Measurements from ENCODE around the gene HLA-DOA.

Gene HLA-DOA

DNA sequence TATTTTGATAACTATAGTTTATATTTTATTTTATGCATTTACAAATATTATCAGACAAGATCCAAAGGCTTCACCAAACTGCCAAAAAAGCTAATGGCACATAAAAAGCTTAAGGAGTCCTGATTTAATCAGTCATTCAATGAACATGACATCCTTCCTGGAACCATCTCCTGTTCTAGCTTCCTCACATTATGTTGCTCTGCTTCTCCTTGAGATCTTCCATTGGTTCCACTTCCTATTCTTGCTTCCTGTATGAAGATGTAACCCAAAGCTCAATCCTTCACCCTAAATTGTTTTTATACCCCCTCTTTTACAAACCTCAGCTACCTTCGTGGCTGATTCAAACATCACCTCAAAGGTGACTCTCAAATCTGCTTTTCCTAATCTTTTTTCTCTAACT, 45.5 kb downstream of the HLA-DOA start:
- no peak for DNase-seq (ENCODE audit: low spot score)

GRCh38 chr6:32962213-32962826, 47.1 kb downstream of the HLA-DOA start:
- no peak for DNase-seq (ENCODE audit: low spot score)

DNA sequence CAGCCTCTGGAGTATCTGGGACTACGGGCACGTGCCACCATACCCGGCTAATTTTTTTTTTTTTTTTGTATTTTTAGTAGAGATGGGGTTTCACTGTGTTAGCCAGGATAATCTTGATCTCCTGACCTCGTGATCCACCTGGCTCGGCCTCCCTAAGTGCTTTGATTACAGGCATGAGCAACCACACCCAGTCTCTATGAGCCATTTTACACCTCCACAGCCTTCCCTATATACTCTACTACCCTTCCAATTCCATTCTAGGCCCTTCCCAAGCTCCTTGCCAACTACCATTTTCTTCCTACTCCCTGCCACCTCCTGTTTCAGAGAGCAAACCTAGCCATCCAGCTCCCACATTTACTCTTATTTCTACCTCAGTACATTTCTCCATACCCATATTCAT, 48.8 kb downstream of the HLA-DOA start:
- no peak for DNase-seq (ENCODE audit: low spot score)

GRCh38 chr6:32956176-32956575, 53.2 kb downstream of the HLA-DOA start:
- no peak for DNase-seq (ENCODE audit: low spot score)

GRCh38 chr6:32954986-32955802, 54.2 kb downstream of the HLA-DOA start:
- no peak for DNase-seq (ENCODE audit: low spot score)

- no peak for DNase-seq (ENCODE audit: low spot score)
Measured at GRCh38 chr6:32954267-32954666, 55.1 kb downstream of the HLA-DOA start.
